ENCODE data around the gene GRWD1.

The GRWD1 gene

GRCh38 chr19:48498595-48499311 is 53.0 kb downstream of the GRWD1 start:
- DNase-seq: no peak

- no peak for DNase-seq
These were observed 53.7 kb downstream of the GRWD1 start for GRCh38 chr19:48499316-48500090.

GRCh38 chr19:48500830-48501493 is 55.2 kb downstream of the GRWD1 start:
- DNase-seq: no peak

GRCh38 chr19:48501494-48502349 is 55.9 kb downstream of the GRWD1 start:
- peak; percentile 84 for DNase-seq

- no peak for DNase-seq
These were observed 56.7 kb downstream of the GRWD1 start for GRCh38 chr19:48502350-48503018.

- DNase-seq: peak; percentile 72
These were observed 60.5 kb downstream of the GRWD1 start for GRCh38 chr19:48506138-48506733.
